Mammary epithelial cell (primary cell): ENCODE measurements around the gene LSAMP.

Experiments
- EZH2 ChIP-seq: IDR thresholded peaks from 2 replicates; pipeline ENCODE4 v1.6.1; 2012; ENCODE audit warnings: low read length, inconsistent platforms, borderline replicate concordance
- TF ChIP-seq, protein P1 (sequence below), 2 donors: IDR thresholded peaks in 1 of 2; conservative IDR thresholded peaks in 1 of 2; 2 replicates each; pipeline ENCODE4 v1.5.1; 2011 to 2012; ENCODE audit warnings: inconsistent platforms in 2 of 2, low read length in 2 of 2, mild to moderate bottlenecking in 2 of 2, control low read depth in 1 of 2, low read depth in 1 of 2; ENCODE audit not compliant: insufficient read depth in 1 of 2; ENCODE audit errors: extremely low read depth in 1 of 2

DNA sequence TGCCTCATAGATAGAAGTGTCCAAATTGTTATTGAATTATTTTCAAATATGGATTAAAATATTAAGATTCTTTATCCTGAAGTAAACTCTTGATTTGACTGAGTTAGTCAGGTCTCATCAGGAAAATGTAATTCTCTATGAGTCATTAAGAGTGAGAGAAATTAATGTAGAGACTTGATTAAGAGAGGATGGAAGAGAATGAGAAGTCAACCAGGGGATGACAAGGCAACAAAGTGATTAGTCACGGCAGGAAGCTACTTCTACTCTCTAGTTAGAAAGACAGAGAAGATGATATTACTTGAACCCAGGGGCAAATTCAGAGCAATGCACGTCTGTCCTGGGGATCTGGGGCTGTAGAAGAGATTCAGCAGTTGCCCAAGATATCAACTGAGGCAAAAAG lies 202.5 kb downstream of the LSAMP start:
- TF ChIP-seq, protein P1, sequence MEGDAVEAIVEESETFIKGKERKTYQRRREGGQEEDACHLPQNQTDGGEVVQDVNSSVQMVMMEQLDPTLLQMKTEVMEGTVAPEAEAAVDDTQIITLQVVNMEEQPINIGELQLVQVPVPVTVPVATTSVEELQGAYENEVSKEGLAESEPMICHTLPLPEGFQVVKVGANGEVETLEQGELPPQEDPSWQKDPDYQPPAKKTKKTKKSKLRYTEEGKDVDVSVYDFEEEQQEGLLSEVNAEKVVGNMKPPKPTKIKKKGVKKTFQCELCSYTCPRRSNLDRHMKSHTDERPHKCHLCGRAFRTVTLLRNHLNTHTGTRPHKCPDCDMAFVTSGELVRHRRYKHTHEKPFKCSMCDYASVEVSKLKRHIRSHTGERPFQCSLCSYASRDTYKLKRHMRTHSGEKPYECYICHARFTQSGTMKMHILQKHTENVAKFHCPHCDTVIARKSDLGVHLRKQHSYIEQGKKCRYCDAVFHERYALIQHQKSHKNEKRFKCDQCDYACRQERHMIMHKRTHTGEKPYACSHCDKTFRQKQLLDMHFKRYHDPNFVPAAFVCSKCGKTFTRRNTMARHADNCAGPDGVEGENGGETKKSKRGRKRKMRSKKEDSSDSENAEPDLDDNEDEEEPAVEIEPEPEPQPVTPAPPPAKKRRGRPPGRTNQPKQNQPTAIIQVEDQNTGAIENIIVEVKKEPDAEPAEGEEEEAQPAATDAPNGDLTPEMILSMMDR (conservative IDR thresholded peaks at IDR 0.05 in 1 of 2, IDR thresholded peaks at IDR 0.05 in 1 of 2; ENCODE audit: extremely low read depth in 1 of 2, insufficient read depth in 1 of 2, low read depth in 1 of 2, low read length in 2 of 2): no peak
- no peak for TF ChIP-seq EZH2
